RWPE1 (cell line): ENCODE data around the gene SULT1C4.

ENCODE experiments used
- CTCF ChIA-PET: fragments of 350-600 bp; sonication (Branson Sonifier 250); formaldehyde crosslinking; extraction: SDS; loops from one replicate; lab custom pipeline; 2021; lab: Yijun Ruan, JAX
- POLR2A ChIA-PET: fragments of 400-600 bp; formaldehyde crosslinking; extraction: SDS; loops from one replicate; lab custom pipeline; 2020; ENCODE audit warnings: antibody characterized with exemption; ENCODE audit not compliant: low non-redundant PET; lab: Yijun Ruan, JAX
- DNase-seq: peaks from one replicate; pipeline ENCODE4 v3.0.0; 2012; ENCODE audit warnings: low spot score
- H3K27ac ChIP-seq: fragments of 450-650 bp; 2 replicates; pipeline ENCODE4 v1.5.1; 2017
- CTCF ChIP-seq: fragments of 450-650 bp; conservative IDR thresholded peaks from 2 replicates; pipeline ENCODE4 v1.5.1; 2017; ENCODE audit warnings: low read depth, mild to moderate bottlenecking

The SULT1C4 gene

DNA sequence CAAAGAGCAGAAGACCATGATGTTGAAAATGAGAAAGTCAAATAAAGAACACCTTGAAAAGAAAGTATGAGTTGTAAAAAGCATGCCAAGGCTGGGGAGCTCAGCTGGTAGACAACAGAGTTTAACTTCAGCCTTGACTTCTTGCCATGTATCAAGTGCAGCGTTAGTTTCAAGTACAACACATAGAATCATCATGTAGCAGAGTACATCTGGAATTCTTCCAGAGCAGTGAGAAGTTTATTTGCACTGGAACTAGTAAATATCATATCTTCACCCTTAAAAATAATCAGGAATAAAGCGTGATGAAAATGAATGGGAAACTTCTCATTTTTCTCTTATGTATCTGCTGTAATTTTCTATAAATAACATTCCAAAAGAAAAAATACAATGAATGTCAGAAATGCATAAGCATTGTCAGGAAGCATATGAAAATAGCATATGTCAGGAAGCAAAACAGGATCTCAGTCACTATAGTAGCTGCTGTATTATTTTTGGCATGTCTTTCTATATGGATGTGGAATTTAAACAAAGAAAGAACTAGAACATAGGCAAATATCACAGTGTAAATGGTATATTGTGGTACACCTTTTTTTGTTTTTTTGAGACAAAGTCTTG is 10.1 kb upstream of the SULT1C4 start:
- DNase-seq: no peak
- no peak overlapping the region for H3K27ac ChIP-seq
- TF ChIP-seq CTCF: no peak
- CTCF ChIA-PET: no interaction called here
- POLR2A ChIA-PET: no interaction called here

- POLR2A ChIA-PET: no interaction called here
- CTCF ChIA-PET: no interaction called here
- TF ChIP-seq CTCF: no peak
- H3K27ac ChIP-seq: no peak overlapping the region
- no peak for DNase-seq
These were observed 8.6 kb upstream of the SULT1C4 start for GRCh38 chr2:108369153-108369552.

DNA sequence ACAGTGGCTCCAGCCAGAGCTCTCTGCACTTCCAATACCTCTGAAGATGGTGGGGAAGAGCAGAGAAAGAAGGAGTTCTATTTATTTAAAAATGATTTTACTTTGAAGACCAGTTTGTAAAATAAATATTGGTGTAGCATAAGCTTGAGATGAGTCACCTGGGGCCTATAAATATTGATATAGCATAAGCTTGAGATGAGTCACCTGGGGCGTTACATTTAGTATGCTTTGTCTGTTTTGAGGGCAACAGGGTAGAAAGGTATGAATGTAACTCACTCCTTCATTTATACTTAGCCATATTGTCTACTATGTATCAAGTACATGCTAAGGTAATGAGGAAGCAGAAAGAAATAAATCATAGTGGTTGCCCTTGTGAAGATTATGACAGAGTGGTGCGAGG is 7.7 kb upstream of the SULT1C4 start:
- no peak for TF ChIP-seq CTCF
- H3K27ac ChIP-seq: no peak overlapping the region
- DNase-seq: no peak
- CTCF ChIA-PET: no interaction called here
- POLR2A ChIA-PET: no interaction called here

DNA sequence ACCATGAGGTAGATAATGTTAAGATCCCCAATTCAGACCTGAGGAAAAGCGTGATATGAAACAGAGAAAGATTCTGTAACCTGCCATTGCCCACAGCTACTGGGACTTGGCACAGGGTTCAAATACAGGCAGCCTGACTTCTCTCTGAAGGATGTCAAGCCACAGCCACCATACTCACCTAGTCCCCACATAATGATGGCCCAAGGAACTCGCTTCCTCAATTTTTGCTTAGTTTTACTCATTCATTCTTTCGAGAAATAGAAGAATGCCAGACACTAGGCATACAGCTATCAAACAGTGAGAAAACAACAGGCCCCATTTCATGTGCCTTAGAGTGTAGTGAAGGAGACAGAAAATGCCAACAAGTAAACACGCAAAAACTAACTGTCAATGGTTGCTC is 980 bp upstream of the SULT1C4 start:
- POLR2A ChIA-PET: no interaction called here
- CTCF ChIA-PET: interaction anchor here (0.6 kb wide), 1 partner anchor 74 kb away, joined by 3 read pairs; no protein-coding TSS in a partner anchor
- no peak overlapping the region for H3K27ac ChIP-seq
- no peak for DNase-seq
- TF ChIP-seq CTCF: no peak

DNA sequence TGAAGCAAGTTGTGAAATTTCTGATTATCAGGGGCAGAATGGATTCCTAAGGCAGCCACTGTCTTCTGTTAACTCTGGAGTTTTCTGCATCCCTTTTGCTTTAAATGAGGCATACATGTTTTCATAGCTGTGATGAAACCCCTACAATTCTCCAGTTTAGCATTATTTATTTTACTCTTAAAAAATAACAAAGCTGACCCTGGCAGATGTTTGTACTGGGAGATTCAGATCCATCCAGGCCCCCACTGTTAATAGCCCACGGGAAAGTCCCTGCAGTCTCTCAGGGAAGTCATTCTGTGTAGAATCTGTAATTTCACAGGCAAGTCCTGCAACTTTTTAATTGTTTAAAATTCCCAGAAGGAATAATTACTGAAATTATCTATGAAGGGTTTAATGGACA is 353 bp upstream of the SULT1C4 start:
- H3K27ac ChIP-seq: no peak overlapping the region
- POLR2A ChIA-PET: no interaction called here
- CTCF ChIA-PET: interaction anchor here (0.7 kb wide), 1 partner anchor 110 kb away, joined by 3 read pairs; no protein-coding TSS in a partner anchor
- no peak for TF ChIP-seq CTCF
- DNase-seq: no peak

DNA sequence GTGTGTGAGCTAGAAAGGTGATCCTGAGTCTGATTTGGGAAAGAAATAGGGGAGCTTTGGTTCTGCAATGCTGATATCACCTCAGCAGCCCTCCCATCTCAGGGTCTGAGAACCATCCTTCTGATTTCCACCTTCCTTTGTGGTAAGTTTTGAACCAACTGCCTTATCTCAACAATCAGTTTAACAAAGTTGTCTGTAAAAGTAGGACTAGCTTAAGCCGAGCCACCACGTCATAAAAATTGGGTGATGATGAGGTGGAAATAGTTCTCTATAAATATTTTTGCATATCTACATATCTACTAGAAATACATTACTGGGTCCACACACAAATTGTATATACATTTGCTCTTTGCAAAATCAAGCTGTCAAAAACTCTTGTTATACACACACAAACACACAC is 1.1 kb downstream of the SULT1C4 start:
- POLR2A ChIA-PET: no interaction called here
- CTCF ChIA-PET: no interaction called here
- no peak overlapping the region for H3K27ac ChIP-seq
- no peak for DNase-seq
- TF ChIP-seq CTCF: no peak

DNA sequence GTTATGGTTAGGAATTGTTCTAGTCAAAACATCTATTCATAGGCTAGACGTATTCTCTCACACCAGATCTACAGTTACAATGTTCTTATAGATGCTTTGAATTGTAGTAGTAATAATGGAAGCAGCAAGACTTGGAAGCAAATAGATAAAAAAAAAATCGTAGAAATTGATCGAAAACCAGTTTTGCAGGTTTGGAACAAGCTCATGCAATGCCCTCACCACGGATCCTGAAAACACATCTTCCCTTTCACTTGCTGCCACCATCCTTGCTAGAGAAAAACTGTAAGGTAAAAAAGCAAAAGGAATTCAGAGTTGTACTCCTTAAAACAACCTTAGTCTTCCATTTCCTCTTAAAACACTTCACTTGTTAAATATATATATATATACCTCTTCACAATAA is 4.4 kb downstream of the SULT1C4 start:
- ChIA-PET CTCF (no interaction called here), POLR2A (no interaction called here)
- no peak for TF ChIP-seq CTCF
- DNase-seq: no peak
- no peak overlapping the region for H3K27ac ChIP-seq
